CD4-positive, CD25-positive, alpha-beta regulatory T cell (primary cell): Measurements from ENCODE around the gene OPN1MW. TPM values are rescaled to one million over a fixed set of nuclear protein-coding genes. Genes with fewer than 3 reads are reported as not detected.
"Not testable (repeated sequence)": the region's sequence is repeated elsewhere in the genome, so short reads cannot be mapped to it uniquely, and the experiment has no call there.

Source experiments
- ATAC-seq, 2 donors: fragments of 150-1000 bp; cut with Tn5 transposase; one replicate each; pipeline ENCODE4 v1.10.0; 2021; ENCODE audit warnings: low read depth in 2 of 2, moderate number of reproducible peaks in 2 of 2, moderate library complexity in 1 of 2
- DNase-seq, 3 donors: peaks; one replicate each; pipeline versions ENCODE4 v3.0.0 to v3.0.0-alpha.2; 2012 to 2022; ENCODE audit warnings: mixed read lengths in 1 of 3
- H3K27ac ChIP-seq: one replicate; pipeline ENCODE4 v1.7.0; 2013; ENCODE audit warnings: mild to moderate bottlenecking, low read length; ENCODE audit not compliant: insufficient read depth, poor library complexity, severe bottlenecking
- H3K27me3 ChIP-seq: one replicate; pipeline ENCODE4 v1.7.0; 2013; ENCODE audit warnings: low read length; ENCODE audit not compliant: control insufficient read depth, insufficient read depth
- H3K36me3 ChIP-seq: one replicate; pipeline ENCODE4 v1.7.0; 2013; ENCODE audit warnings: mild to moderate bottlenecking, low read length, moderate library complexity; ENCODE audit not compliant: control insufficient read depth, insufficient read depth
- H3K4me1 ChIP-seq: 2 replicates; pipeline ENCODE4 v1.7.0; 2013; ENCODE audit warnings: mild to moderate bottlenecking, low read length; ENCODE audit not compliant: insufficient read depth, control insufficient read depth, poor library complexity, severe bottlenecking
- H3K4me3 ChIP-seq: one replicate; pipeline ENCODE4 v1.7.0; 2013; ENCODE audit warnings: low read depth, mild to moderate bottlenecking, low read length, moderate library complexity
- H3K9me3 ChIP-seq, 2 experiments: 1 replicate in 1 of 2; 2 replicates in 1 of 2; pipeline ENCODE4 v1.7.0; 2013; ENCODE audit warnings: low read length in 2 of 2, mild to moderate bottlenecking in 1 of 2, moderate library complexity in 1 of 2; ENCODE audit not compliant: control insufficient read depth in 2 of 2
- H3K27ac Mint-ChIP-seq, 3 donors: one replicate each; pipeline ENCODE4 v1.8.0; 2020 to 2022; ENCODE audit warnings: mild to moderate bottlenecking in 3 of 3, mixed read lengths in 3 of 3, moderate library complexity in 2 of 3
- H3K27me3 Mint-ChIP-seq: one replicate; pipeline ENCODE4 v1.8.0; 2022; ENCODE audit warnings: mild to moderate bottlenecking, mixed read lengths
- H3K36me3 Mint-ChIP-seq: one replicate; pipeline ENCODE4 v1.8.0; 2020; ENCODE audit warnings: mixed read lengths
- H3K4me1 Mint-ChIP-seq, 4 donors: one replicate each; pipeline ENCODE4 v1.8.0; 2020 to 2022; ENCODE audit warnings: mixed read lengths in 4 of 4, mild to moderate bottlenecking in 1 of 4
- H3K4me3 Mint-ChIP-seq, 4 donors: one replicate each; pipeline ENCODE4 v1.8.0; 2020 to 2022; ENCODE audit warnings: mild to moderate bottlenecking in 4 of 4, mixed read lengths in 4 of 4, moderate library complexity in 3 of 4
- H3K9me3 Mint-ChIP-seq, 7 donors: one replicate each; pipeline ENCODE4 v1.8.0; 2020 to 2022; ENCODE audit warnings: mixed read lengths in 7 of 7, mild to moderate bottlenecking in 3 of 7, moderate library complexity in 2 of 7
- polyA plus RNA-seq, 4 donors: library from polyadenylated mRNA; unstranded; fragments of 300-500 nt; fragmentation: Illumina TruSeq; gene quantifications; one replicate each; pipeline ENCODE4 v1.2.3, GENCODE V29; 2021
- total RNA-seq: library from RNA; stranded (reverse); gene quantifications from one replicate; pipeline ENCODE4 v1.2.3, GENCODE V29; 2022

Gene OPN1MW
- total and polyA plus RNA-seq, 5 donors from 2014 or later = not detected

- Histone ChIP-seq H3K27ac (no peak overlapping the region), H3K36me3 (no peaks in the 10 kb centered on the region), H3K27me3 (no peaks in the 10 kb centered on the region), H3K9me3 (no peaks in the 10 kb centered on the region), H3K4me1 (no peaks in the 10 kb centered on the region), H3K4me3 (no peak overlapping the region)
- no peak for ATAC-seq
- no peak for DNase-seq
- H3K27me3 Mint-ChIP-seq = no peaks in the 10 kb centered on the region
- no peaks in the 10 kb centered on the region for H3K9me3 Mint-ChIP-seq
- H3K4me3 Mint-ChIP-seq = no peak overlapping the region
- H3K36me3 Mint-ChIP-seq = no peaks in the 10 kb centered on the region
- H3K27ac Mint-ChIP-seq = no peak overlapping the region
- peaks cover 0 to 8% (median 2%) of the 10 kb centered on the region in 4 donors for H3K4me1 Mint-ChIP-seq
These were observed 39.2 kb upstream of the OPN1MW start for GRCh38 chrX:154142950-154143745.

- H3K27ac ChIP-seq, H3K9me3 ChIP-seq, H3K27me3 Mint-ChIP-seq, H3K9me3 Mint-ChIP-seq, H3K4me3 Mint-ChIP-seq, H3K4me1 ChIP-seq, DNase-seq, H3K36me3 ChIP-seq, H3K4me1 Mint-ChIP-seq, ATAC-seq, H3K4me3 ChIP-seq, H3K27me3 ChIP-seq, H3K36me3 Mint-ChIP-seq: not testable (repeated sequence)
- H3K27ac Mint-ChIP-seq = peak within 1 kb of the TSS in 1 of 3 donors; percentile 48
These were observed 38.4 kb upstream of the OPN1MW start, which contains the start of gene OPN1LW for GRCh38 chrX:154144010-154144409. TSS of gene OPN1LW (plus strand) at chrX:154144243. CDS start at chrX:154144284, 41 bp downstream.

DNA sequence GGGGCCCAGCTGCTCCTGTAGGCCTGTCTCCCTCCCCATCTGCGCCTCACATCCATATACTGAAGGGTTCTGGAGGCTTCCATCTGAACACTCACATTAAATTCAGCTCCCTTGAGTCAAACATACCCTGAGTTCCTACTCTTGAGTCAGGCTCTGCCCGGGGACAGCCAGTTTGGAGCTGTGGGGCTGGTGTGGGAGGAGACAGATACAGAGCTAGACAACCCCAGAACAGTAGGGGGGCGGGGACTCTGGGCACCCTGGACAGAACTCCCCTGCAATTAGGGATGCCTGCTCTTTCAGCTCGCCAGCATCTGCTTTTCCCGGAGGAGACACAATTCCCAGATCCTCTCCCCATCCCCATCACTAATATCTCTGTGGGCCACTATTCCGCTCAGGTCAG lies 31.4 kb upstream of the OPN1MW start:
- DNase-seq, H3K9me3 ChIP-seq, H3K4me3 Mint-ChIP-seq, H3K27ac Mint-ChIP-seq, H3K36me3 Mint-ChIP-seq, H3K36me3 ChIP-seq, ATAC-seq, H3K4me1 Mint-ChIP-seq, H3K9me3 Mint-ChIP-seq, H3K27me3 ChIP-seq, H3K27ac ChIP-seq, H3K4me1 ChIP-seq, H3K27me3 Mint-ChIP-seq, H3K4me3 ChIP-seq: not testable (repeated sequence)

- not testable (repeated sequence) for H3K9me3 ChIP-seq, H3K4me1 Mint-ChIP-seq, DNase-seq, ATAC-seq, H3K27ac Mint-ChIP-seq, H3K27me3 ChIP-seq, H3K4me1 ChIP-seq, H3K27ac ChIP-seq, H3K27me3 Mint-ChIP-seq, H3K9me3 Mint-ChIP-seq, H3K36me3 Mint-ChIP-seq, H3K4me3 Mint-ChIP-seq, H3K36me3 ChIP-seq, H3K4me3 ChIP-seq
These were observed 26.2 kb upstream of the OPN1MW start for GRCh38 chrX:154156221-154156620.

GRCh38 chrX:154157207-154157606 lies 25.2 kb upstream of the OPN1MW start:
- not testable (repeated sequence) for H3K4me3 Mint-ChIP-seq, H3K27ac Mint-ChIP-seq, H3K27ac ChIP-seq, H3K9me3 ChIP-seq, H3K4me1 Mint-ChIP-seq, DNase-seq, H3K4me1 ChIP-seq, H3K9me3 Mint-ChIP-seq, ATAC-seq, H3K4me3 ChIP-seq, H3K36me3 Mint-ChIP-seq, H3K27me3 ChIP-seq, H3K27me3 Mint-ChIP-seq, H3K36me3 ChIP-seq

GRCh38 chrX:154159345-154159744 lies 23.1 kb upstream of the OPN1MW start:
- H3K9me3 Mint-ChIP-seq, H3K4me1 ChIP-seq, H3K9me3 ChIP-seq, ATAC-seq, H3K4me1 Mint-ChIP-seq, DNase-seq, H3K27ac ChIP-seq, H3K27me3 Mint-ChIP-seq, H3K36me3 ChIP-seq, H3K4me3 ChIP-seq, H3K36me3 Mint-ChIP-seq, H3K27me3 ChIP-seq, H3K4me3 Mint-ChIP-seq, H3K27ac Mint-ChIP-seq: not testable (repeated sequence)

DNA sequence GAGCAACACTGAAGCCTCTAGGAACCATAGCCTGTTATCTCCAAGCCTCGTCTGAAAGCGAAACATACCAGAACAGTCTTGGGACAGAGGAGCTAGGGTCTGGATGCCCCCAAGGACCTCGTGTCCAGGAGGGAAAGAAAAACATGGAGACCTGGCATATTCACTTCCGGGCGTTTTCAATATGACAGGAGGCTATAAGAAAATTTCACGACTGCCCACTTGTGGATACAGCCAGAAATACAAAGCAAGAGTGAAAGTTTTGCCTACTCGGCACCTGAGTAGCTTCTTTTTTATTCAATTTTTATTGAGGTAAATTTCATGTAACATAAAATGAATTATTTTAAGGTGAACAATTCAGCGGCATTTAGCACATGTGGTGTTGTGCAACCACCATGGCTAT lies 17.5 kb upstream of the OPN1MW start:
- H3K36me3 Mint-ChIP-seq, H3K36me3 ChIP-seq, H3K4me1 ChIP-seq, H3K4me3 Mint-ChIP-seq, ATAC-seq, H3K27me3 Mint-ChIP-seq, H3K9me3 ChIP-seq, H3K4me1 Mint-ChIP-seq, H3K27ac ChIP-seq, DNase-seq, H3K27ac Mint-ChIP-seq, H3K27me3 ChIP-seq, H3K9me3 Mint-ChIP-seq, H3K4me3 ChIP-seq: not testable (repeated sequence)

DNA sequence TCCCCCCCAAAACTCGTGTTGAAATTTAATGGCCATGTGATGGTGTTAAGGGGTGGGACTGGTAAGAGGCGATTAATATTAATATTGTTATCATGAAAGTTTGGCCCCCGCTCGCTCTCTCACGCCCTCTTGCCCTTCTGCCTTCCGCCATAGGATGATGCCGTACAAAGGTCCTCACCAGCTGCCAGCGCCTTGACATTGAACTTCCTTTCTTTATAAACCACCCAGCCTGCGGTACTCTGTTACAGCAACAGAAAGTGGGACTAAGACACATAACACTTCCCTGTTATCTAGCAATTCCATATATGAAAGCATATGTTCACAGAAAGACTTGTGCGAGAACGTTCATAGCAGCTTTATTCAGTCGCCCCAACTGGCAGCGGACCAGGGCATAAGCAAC lies 14.0 kb upstream of the OPN1MW start:
- not testable (repeated sequence) for H3K4me1 ChIP-seq, ATAC-seq, H3K27me3 ChIP-seq, H3K4me3 Mint-ChIP-seq, H3K9me3 ChIP-seq, H3K4me3 ChIP-seq, H3K36me3 Mint-ChIP-seq, H3K36me3 ChIP-seq, H3K4me1 Mint-ChIP-seq, DNase-seq, H3K27ac ChIP-seq, H3K27ac Mint-ChIP-seq, H3K9me3 Mint-ChIP-seq, H3K27me3 Mint-ChIP-seq
